AG04449 (cell line): Measurements from ENCODE around the gene MMP12.

Experiments
- CTCF ChIA-PET: fragments of 350-600 bp; formaldehyde crosslinking; extraction: SDS; loops from one replicate; lab custom pipeline; 2021; ENCODE audit warnings: antibody characterized with exemption; lab: Yijun Ruan, JAX
- POLR2A ChIA-PET: fragments of 400-600, 350-600 bp; formaldehyde crosslinking; extraction: SDS; loops from one replicate; lab custom pipeline; 2020; ENCODE audit warnings: antibody characterized with exemption, inconsistent platforms; lab: Yijun Ruan, JAX
- DNase-seq: peaks from one replicate; pipeline ENCODE4 v3.0.0-alpha.2; 2010; ENCODE audit warnings: low read depth, low spot score
- H3K4me3 ChIP-seq: 2 replicates; pipeline ENCODE4 v1.5.1; 2011; ENCODE audit warnings: low read depth, mild to moderate bottlenecking, control low read depth, low read length
- CTCF ChIP-seq: IDR thresholded peaks from one replicate; pipeline ENCODE4 v1.5.1; 2011; ENCODE audit warnings: mild to moderate bottlenecking, moderate library complexity, low read length, control low read depth, inconsistent platforms; ENCODE audit not compliant: insufficient read depth; ENCODE audit errors: missing control alignments

Gene MMP12

GRCh38 chr11:102833731-102834130, 41.1 kb downstream of the MMP12 start:
- H3K4me3 ChIP-seq, result no peak overlapping the region
- ChIA-PET CTCF (interaction anchor here (1.0 to 1.6 kb wide), 5 partner anchors 12 to 112 kb away, joined by 3 to 14 read pairs (median 5); no protein-coding TSS in a partner anchor), POLR2A (no interaction called here)
- TF ChIP-seq CTCF, result no peak
- DNase-seq, result no peak

GRCh38 chr11:102832612-102833011, 42.2 kb downstream of the MMP12 start:
- no peak for TF ChIP-seq CTCF
- no peak for DNase-seq
- POLR2A ChIA-PET, result no interaction called here
- CTCF ChIA-PET, result interaction anchor here (2.2 to 3.9 kb wide), 4 partner anchors 7 to 109 kb away, joined by 7 to 54 read pairs (median 13); no protein-coding TSS in a partner anchor
- H3K4me3 ChIP-seq, result no peak overlapping the region

GRCh38 chr11:102831489-102832440, 43.0 kb downstream of the MMP12 start:
- DNase-seq, result no peak
- POLR2A ChIA-PET, result no interaction called here
- peak overlapping the region; percentile 52 for H3K4me3 ChIP-seq
- CTCF ChIA-PET, result interaction anchor here (0.6 to 3.9 kb wide), 29 partner anchors 8 to 226 kb away, joined by 3 to 54 read pairs (median 5); partner anchors contain the start of gene MMP3
- TF ChIP-seq CTCF, result peak; percentile 83

GRCh38 chr11:102831128-102831488, 43.7 kb downstream of the MMP12 start:
- H3K4me3 ChIP-seq, result no peak overlapping the region
- DNase-seq, result no peak
- CTCF ChIA-PET, result interaction anchor here (0.7 to 3.9 kb wide), 29 partner anchors 8 to 226 kb away, joined by 3 to 54 read pairs (median 5); partner anchors contain the start of gene MMP3
- no peak for TF ChIP-seq CTCF
- POLR2A ChIA-PET, result no interaction called here

GRCh38 chr11:102830001-102830727, 44.6 kb downstream of the MMP12 start:
- H3K4me3 ChIP-seq, result no peak overlapping the region
- DNase-seq, result no peak
- ChIA-PET POLR2A (no interaction called here), CTCF (interaction anchor here (0.7 to 3.9 kb wide), 17 partner anchors 9 to 227 kb away, joined by 3 to 54 read pairs (median 5); partner anchors contain the start of gene MMP3)
- TF ChIP-seq CTCF, result no peak
